IgD-negative memory B cell (primary cell): ENCODE results near the gene MMP28. TPM values are rescaled to one million over a fixed set of nuclear protein-coding genes. Genes with fewer than 3 reads are reported as not detected.
A peak's percentile ranks its signal among the peaks of the same experiment; 100 is the strongest.

Source experiments
- H3K27ac Mint-ChIP-seq, 3 donors: one replicate each; pipeline ENCODE4 v1.8.0; 2020 to 2022; ENCODE audit warnings: mild to moderate bottlenecking in 3 of 3, mixed read lengths in 3 of 3, moderate library complexity in 1 of 3
- H3K27me3 Mint-ChIP-seq: one replicate; pipeline ENCODE4 v1.8.0; 2021; ENCODE audit warnings: mixed read lengths
- H3K36me3 Mint-ChIP-seq: one replicate; pipeline ENCODE4 v1.8.0; 2020; ENCODE audit warnings: mild to moderate bottlenecking, mixed read lengths
- H3K4me1 Mint-ChIP-seq, 3 donors: one replicate each; pipeline ENCODE4 v1.8.0; 2020 to 2022; ENCODE audit warnings: mixed read lengths in 3 of 3, mild to moderate bottlenecking in 1 of 3
- H3K4me3 Mint-ChIP-seq, 4 donors: one replicate each; pipeline ENCODE4 v1.8.0; 2020 to 2022; ENCODE audit warnings: mild to moderate bottlenecking in 4 of 4, mixed read lengths in 4 of 4, moderate library complexity in 3 of 4
- H3K9me3 Mint-ChIP-seq, 3 donors: one replicate each; pipeline ENCODE4 v1.8.0; 2020 to 2021; ENCODE audit warnings: mixed read lengths in 3 of 3, mild to moderate bottlenecking in 1 of 3
- polyA plus RNA-seq: library from polyadenylated mRNA; unstranded; fragments of 300-500 nt; fragmentation: Illumina TruSeq; gene quantifications from one replicate; pipeline ENCODE4 v1.2.3, GENCODE V29; 2021

The MMP28 gene
- polyA plus RNA-seq, 1 donor from 2014 or later = 0.49 TPM

DNA sequence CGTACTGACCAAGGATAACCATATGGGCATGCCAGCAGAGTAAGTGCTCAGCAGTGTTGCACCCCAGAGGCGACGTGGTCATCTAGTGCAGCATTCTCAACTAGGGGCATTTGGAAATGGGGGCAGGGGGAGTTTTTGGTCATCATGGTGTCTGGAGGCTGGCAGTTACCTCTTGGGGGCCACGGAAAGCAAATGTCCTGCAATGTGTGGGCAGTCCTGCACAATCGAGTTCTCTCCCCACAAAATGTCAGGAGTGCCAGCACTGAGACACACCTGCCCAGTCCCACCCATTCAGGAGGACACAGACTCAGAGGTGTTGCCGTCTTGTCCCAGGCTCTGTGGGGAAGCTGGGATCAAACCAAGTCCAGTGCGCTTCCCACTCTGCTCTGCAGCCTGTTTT is 61.0 kb downstream of the MMP28 start:
- peaks cover 11% of the 10 kb centered on the region for H3K36me3 Mint-ChIP-seq
- no peak overlapping the region for H3K27ac Mint-ChIP-seq
- peaks cover 0 to 11% (median 10%) of the 10 kb centered on the region in 3 donors for H3K4me1 Mint-ChIP-seq
- no peaks in the 10 kb centered on the region for H3K9me3 Mint-ChIP-seq
- H3K27me3 Mint-ChIP-seq = peaks cover 16% of the 10 kb centered on the region
- no peak overlapping the region for H3K4me3 Mint-ChIP-seq

DNA sequence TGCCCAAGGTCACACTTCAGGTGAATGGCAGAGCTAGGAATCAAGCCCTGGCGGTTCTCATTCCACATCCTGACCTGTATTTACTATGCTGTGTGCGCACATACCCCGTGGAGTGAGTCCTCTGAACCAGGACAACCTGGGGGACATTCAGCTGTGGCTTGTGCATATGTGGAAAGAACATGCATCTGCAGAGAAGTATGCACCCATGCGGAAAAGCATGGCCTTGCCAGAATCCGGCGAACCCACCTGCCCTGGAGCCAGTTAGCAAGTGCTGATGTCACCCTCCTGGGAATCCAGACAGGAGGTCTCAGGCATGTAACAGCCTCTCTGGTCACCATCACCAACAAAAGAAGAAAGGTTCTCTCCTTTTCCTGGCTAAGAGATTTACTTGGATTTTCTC is 62.1 kb downstream of the MMP28 start:
- Mint-ChIP-seq H3K27me3 (peaks cover 16% of the 10 kb centered on the region), H3K36me3 (peaks cover 14% of the 10 kb centered on the region), H3K4me3 (no peak overlapping the region), H3K9me3 (no peaks in the 10 kb centered on the region), H3K4me1 (peaks cover 0 to 11% (median 10%) of the 10 kb centered on the region in 3 donors), H3K27ac (no peak overlapping the region)

DNA sequence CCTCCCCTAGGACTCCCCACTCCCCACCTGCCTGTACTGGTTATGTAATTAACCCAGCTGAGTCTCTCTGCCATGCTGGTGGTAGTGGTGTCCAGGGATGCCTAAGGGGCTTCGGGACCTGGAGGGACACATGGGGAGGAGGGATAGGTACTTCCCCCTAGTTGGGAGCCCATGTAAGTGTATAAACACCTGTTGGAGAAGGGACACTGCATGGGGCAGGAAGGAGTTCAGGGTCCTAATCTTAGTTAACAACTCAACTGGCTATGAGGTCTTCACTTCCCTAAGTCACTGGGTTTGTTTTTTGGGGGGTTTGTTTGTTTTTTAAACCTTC is 62.7 kb downstream of the MMP28 start:
- H3K9me3 Mint-ChIP-seq = no peaks in the 10 kb centered on the region
- H3K27ac Mint-ChIP-seq = no peak overlapping the region
- peaks cover 15% of the 10 kb centered on the region for H3K36me3 Mint-ChIP-seq
- H3K27me3 Mint-ChIP-seq = peaks cover 16% of the 10 kb centered on the region
- H3K4me3 Mint-ChIP-seq = peak overlapping the region in 1 of 4 donors; percentile 81
- H3K4me1 Mint-ChIP-seq = peaks cover 0 to 11% (median 10%) of the 10 kb centered on the region in 3 donors

DNA sequence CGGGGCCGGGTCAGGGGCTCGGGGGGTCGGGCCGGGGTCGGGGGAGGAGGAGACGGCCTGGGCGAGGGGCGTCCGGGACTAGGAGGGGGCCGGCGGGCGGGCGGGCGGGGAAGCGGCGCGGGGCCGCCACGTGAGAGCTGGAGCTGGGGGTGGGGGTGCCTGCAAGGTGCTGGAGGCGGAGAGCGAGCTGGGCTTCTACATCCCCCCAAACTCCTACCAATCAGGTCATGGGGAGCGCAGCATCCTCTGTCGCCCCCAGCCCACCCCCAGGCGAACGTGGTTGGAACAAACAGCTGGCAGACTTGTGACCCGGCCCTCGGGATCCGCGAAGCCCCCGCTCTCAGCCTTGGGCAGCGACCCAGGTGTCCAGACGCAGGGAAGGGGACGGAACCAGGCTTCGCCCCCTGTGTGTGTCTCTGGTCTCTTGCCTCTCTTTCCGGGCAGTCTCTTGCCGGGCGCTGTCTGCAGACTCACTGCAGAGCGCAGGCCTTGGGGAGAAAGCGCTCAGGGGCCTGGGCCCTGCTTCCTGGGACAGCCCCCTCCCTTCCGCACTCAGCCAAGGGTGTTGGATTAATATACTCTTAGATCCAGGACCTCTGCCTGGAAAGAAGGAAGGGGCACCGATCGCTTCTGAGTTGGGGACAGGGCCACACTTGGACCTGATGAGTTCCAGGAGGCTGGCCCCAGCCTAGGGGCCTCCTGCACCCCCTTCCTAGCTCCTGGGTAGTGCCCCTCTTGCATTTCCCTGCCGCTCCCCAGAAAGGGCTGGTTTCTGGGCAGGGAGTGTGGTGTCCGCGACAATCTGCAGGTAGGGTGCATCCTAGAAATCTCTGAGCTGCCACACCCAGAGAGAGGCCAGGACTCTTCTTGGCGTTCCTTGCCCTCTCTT is 63.3 kb downstream of the MMP28 start:
- Mint-ChIP-seq H3K9me3 (no peaks in the 10 kb centered on the region), H3K4me1 (peaks cover 0 to 11% (median 10%) of the 10 kb centered on the region in 3 donors), H3K27me3 (peaks cover 16% of the 10 kb centered on the region), H3K27ac (peak overlapping the region in 1 of 3 donors; percentile 62), H3K4me3 (peak overlapping the region in 3 of 4 donors; percentile 52 to 81 (median 78)), H3K36me3 (peaks cover 18% of the 10 kb centered on the region)

DNA sequence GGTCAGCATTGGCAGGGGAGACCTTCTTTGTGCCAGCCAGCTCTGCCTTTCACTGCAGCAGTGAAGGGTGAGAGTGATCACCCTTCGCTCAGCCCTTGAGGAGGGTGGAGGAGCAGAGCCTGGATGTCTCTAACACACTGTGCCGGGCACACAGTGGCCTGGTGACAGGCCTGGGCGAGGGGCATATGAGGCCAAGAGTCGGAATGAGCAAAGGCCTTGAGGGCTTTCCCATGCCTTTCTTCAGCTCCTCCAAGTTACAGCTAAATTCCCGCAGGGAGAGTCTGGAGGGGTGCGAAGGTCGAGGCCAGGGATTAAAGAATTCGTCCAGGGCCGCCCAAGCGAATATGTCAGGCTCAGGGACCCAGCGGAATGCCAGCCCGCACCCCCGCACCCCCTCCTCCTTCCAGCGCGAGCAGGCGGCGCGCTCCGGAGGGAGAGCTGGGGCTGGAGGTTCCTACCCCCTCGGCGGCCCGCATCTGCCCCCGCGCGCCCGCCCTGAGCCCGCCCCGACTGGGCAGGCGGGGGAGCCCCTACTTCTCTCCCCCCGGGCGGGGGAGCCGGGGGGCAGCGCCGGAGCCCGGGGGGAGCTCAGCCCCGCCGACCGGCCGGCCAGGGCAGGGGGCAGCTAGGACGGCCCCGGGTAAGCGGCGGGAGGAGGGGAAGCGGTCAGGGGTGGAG is 64.1 kb downstream of the MMP28 start, which contains the start of gene RASL10B:
TSS of gene RASL10B (plus strand) at position 401 of the 678 bp plus-strand sequence. CDS start 3,546 bp downstream, outside the sequence.
- no peaks in the 10 kb centered on the region for H3K9me3 Mint-ChIP-seq
- peaks cover 16% of the 10 kb centered on the region for H3K27me3 Mint-ChIP-seq
- peaks cover 0 to 11% (median 10%) of the 10 kb centered on the region in 3 donors for H3K4me1 Mint-ChIP-seq
- peak within 1 kb of the TSS in 1 of 3 donors; percentile 62 for H3K27ac Mint-ChIP-seq
- H3K36me3 Mint-ChIP-seq = peaks cover 18% of the 10 kb centered on the region
- H3K4me3 Mint-ChIP-seq = peak within 1 kb of the TSS in 3 of 4 donors; percentile 65 to 87 (median 82)

DNA sequence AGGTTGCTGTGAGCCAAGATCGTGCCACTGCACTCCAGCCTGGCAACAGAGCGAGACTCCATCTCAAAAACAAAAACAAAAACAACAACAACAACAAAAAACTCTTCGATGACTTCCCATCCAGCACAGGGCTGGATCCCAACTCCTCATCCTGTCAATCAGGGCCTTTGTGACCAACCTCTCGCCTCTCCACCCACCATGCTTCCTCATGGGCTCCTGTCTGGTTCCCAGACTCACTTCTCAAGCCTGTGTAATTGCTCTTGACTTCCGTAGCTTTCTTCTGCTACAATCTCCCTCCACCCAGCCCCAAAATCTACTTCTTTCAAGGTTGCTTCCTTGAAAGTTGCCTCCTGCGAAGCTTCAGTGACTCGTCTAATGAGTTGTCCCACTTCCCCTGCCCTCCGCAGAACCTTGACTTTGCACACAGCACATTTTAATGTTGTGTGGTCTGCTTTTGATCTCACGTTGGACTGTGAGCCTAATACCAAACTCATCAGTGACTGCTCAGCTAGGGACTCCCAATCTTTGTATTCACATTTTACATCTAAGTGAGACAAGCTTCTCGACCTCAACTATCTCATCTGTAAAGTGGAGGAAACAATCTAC is 64.9 kb downstream of the MMP28 start:
- H3K36me3 Mint-ChIP-seq = peaks cover 18% of the 10 kb centered on the region
- no peak overlapping the region for H3K27ac Mint-ChIP-seq
- peak overlapping the region in 3 of 4 donors; percentile 65 to 87 (median 82) for H3K4me3 Mint-ChIP-seq
- peaks cover 0 to 11% (median 10%) of the 10 kb centered on the region in 3 donors for H3K4me1 Mint-ChIP-seq
- peaks cover 16% of the 10 kb centered on the region for H3K27me3 Mint-ChIP-seq
- no peaks in the 10 kb centered on the region for H3K9me3 Mint-ChIP-seq

DNA sequence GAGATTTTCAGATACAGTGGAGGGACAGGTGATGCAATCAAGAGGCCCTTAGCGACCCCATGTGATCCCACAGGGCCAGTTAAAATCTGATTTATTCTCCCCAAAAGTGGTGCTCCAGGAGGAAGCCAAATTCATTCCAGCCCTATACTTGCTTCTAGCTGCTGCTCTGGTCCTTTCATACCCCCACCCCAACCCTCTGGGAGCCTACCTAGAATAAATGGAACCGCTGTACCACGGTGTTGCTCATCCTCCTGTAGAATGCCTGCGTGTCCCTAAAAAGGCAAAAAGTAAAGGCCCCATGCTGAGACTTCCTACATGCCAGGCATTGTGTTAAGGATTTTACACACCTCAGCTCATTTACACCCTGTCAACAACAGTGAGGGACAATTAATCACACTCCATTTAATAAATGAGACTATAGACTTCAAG is 66.0 kb downstream of the MMP28 start:
- Mint-ChIP-seq H3K4me3 (no peak overlapping the region), H3K27me3 (peaks cover 16% of the 10 kb centered on the region), H3K4me1 (peaks cover 0 to 11% (median 10%) of the 10 kb centered on the region in 3 donors), H3K9me3 (no peaks in the 10 kb centered on the region), H3K36me3 (peaks cover 21% of the 10 kb centered on the region), H3K27ac (no peak overlapping the region)

DNA sequence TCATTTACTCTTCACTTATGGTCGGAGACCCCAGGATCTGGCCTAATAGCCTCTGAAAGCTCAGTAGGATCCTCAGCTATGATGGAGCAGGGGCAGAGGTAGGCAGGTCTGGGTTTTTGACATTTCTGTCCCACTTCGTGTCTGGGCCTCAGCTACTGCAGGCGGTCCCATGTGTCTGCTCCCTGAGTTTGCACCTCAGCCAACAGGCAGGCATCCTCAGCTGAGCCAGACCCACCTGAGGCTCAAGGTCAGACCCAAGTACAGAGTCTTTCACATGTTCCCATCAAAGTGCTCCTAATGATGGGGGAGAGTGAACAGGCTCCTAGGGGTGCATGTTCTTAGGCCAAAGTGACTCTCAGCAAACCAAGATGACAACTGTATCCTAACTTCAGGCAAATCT is 66.9 kb downstream of the MMP28 start:
- Mint-ChIP-seq H3K27me3 (peaks cover 16% of the 10 kb centered on the region), H3K4me3 (peak overlapping the region in 1 of 4 donors; percentile 12), H3K36me3 (peaks cover 21% of the 10 kb centered on the region), H3K4me1 (peaks cover 0 to 11% (median 10%) of the 10 kb centered on the region in 3 donors), H3K9me3 (no peaks in the 10 kb centered on the region), H3K27ac (peak overlapping the region in 1 of 3 donors; percentile 67)

DNA sequence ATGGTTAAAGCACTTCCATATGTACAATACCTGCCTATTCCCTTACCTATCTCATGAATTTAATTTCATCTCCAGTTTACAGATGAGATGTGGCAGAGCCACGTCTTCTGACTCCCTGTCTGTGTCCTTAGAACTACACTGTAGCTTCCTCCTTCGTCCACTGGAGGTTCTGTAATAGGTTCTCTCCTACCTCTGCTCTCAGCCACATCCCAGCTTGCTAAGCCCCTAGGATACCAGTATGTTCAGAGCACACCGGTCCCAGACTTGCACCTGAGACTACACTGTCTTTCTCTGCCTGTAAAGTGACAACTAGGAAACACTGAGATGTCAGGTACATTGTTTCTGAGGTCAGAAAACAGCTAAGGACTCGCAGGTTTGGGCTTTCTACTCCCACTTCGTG is 67.8 kb downstream of the MMP28 start:
- Mint-ChIP-seq H3K36me3 (peaks cover 21% of the 10 kb centered on the region), H3K4me1 (peaks cover 0 to 11% (median 10%) of the 10 kb centered on the region in 3 donors), H3K4me3 (no peak overlapping the region), H3K27ac (no peak overlapping the region), H3K27me3 (peaks cover 13% of the 10 kb centered on the region), H3K9me3 (no peaks in the 10 kb centered on the region)

DNA sequence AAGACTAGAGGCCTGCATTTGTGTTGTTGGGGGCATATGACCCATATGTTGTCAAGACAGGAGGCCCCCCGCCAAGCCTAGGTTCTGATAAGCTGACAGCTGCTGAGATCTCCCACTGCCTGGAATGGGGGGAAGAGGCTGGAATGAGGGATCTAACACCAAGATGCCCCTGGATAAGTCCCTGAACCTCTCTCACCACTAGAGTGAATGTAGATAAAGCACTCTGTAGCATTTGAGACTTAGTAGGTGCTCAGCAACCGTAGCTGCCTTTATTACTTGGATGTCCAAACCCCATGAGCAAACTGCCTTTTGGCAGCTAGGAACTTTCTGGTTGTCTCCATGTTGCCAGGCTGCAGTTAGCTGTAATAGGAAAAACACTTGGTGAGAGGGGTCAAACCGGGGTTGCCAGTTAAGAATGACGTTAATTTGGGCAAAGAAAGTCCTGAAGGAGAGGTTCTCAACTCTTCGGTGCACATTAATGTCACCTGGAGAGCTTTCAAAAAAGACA is 68.4 kb downstream of the MMP28 start:
- peaks cover 21% of the 10 kb centered on the region for H3K36me3 Mint-ChIP-seq
- no peaks in the 10 kb centered on the region for H3K9me3 Mint-ChIP-seq
- H3K27ac Mint-ChIP-seq = no peak overlapping the region
- peaks cover 10% of the 10 kb centered on the region for H3K27me3 Mint-ChIP-seq
- peaks cover 0 to 11% (median 10%) of the 10 kb centered on the region in 3 donors for H3K4me1 Mint-ChIP-seq
- no peak overlapping the region for H3K4me3 Mint-ChIP-seq

DNA sequence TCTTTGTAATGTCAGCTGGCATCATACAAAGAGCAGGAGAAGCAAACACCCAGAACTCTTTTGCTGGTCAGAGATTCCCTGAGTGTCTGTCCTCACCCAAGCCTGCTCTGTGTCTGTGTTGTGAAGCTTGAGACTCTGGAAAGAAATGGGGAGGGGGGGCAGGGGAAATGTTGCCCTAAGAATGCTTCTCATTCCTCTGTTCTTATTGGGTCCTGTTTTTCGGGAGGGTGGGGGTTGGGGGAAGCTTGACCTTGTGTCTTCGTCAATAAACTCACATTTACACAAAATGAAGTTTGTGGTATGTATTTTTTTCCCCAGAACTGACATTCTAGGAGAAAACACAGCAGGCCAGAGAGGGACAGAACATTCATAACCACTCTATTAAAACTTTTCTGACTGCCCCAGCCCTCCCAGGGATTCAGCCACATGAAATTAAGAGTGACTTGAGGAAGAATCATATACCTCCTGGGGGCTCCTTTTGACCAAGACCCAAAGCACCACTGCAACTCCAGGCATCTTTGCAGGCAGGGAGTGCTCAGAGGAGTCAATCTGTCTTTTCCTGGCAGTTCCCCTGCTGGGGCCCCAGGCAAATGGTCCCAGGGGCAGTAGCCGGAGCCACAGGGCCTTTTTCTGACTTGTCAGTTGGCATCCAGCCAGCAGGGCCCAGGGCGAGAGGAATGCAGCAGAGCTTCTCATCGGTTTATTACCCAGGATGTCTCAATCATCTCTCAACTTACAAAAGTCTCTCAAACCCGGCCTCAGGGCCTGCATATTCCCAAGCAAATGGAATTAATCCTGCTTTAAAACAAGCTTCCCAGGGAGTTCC is 69.1 kb downstream of the MMP28 start:
- peaks cover 9% of the 10 kb centered on the region for H3K27me3 Mint-ChIP-seq
- peaks cover 22% of the 10 kb centered on the region for H3K36me3 Mint-ChIP-seq
- H3K4me3 Mint-ChIP-seq = no peak overlapping the region
- H3K4me1 Mint-ChIP-seq = peaks cover 0 to 11% (median 10%) of the 10 kb centered on the region in 3 donors
- H3K27ac Mint-ChIP-seq = no peak overlapping the region
- no peaks in the 10 kb centered on the region for H3K9me3 Mint-ChIP-seq

DNA sequence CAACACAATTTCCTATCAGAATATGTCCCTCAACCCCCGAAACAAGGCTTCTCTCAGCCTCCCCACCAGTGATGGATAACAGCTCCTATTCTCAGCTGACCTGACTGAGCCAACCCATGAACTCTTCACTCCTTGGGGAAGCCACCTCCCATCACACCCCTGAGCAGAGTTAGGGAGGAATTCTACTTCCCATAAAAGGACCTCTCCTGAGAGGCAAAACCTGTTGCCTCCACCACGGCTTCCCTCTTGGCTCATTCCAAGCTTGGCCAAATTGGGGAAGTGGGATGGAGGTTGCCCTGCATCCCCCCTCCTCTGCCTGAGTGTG is 69.7 kb downstream of the MMP28 start:
- H3K4me1 Mint-ChIP-seq = peaks cover 0 to 7% (median 5%) of the 10 kb centered on the region in 3 donors
- H3K27me3 Mint-ChIP-seq = peaks cover 4% of the 10 kb centered on the region
- H3K27ac Mint-ChIP-seq = no peak overlapping the region
- peaks cover 21% of the 10 kb centered on the region for H3K36me3 Mint-ChIP-seq
- H3K4me3 Mint-ChIP-seq = no peak overlapping the region
- no peaks in the 10 kb centered on the region for H3K9me3 Mint-ChIP-seq

DNA sequence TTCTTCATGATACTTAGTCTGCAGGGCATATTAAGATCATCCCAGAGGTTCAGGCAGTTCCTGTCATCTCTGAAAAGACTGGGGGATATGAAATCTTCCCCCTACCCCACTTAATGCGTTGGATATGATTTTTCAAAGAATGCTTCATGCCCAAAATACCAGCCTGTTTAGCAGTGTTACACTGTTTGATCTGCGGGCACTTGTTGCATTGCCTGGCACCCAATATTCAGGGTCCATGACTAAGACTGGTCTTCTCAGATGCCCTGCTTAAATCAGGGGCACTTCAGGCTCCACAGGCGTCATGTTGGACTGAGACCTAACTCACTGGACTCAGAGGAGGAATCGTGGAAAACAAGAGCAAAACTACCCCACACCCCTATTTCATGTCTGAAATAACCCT is 70.4 kb downstream of the MMP28 start:
- Mint-ChIP-seq H3K4me1 (peaks cover 0 to 2% (median 0%) of the 10 kb centered on the region in 3 donors), H3K4me3 (no peak overlapping the region), H3K27me3 (no peaks in the 10 kb centered on the region), H3K9me3 (no peaks in the 10 kb centered on the region), H3K27ac (no peak overlapping the region), H3K36me3 (peaks cover 16% of the 10 kb centered on the region)

DNA sequence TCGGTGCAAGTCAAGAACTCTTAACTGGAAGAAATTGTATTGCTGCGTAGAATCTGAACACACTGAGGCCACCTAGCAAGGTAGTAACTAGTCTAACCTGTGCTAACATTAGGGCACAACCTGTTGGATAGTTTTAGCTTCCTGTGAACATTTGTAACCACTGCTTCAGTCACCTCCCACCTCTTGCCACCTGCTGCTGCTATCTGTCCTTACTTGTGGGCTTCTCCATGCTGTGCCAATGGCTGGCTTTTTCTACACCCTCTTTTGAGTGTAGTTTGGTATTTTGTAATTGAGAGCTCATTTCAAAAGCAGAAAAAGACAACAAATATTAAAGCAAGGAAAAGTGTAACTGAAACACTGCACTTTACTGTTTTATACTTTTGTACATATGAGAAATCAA is 71.7 kb downstream of the MMP28 start:
- H3K27ac Mint-ChIP-seq = no peak overlapping the region
- no peaks in the 10 kb centered on the region for H3K27me3 Mint-ChIP-seq
- H3K4me1 Mint-ChIP-seq = no peaks in the 10 kb centered on the region
- peaks cover 12% of the 10 kb centered on the region for H3K36me3 Mint-ChIP-seq
- no peaks in the 10 kb centered on the region for H3K9me3 Mint-ChIP-seq
- no peak overlapping the region for H3K4me3 Mint-ChIP-seq
